GM21619 (cell line): Measurements from ENCODE around the gene FAAP100.

Source experiments
- ATAC-seq: cut with Tn5 transposase; IDR thresholded peaks from one replicate; pipeline ENCODE4 v1.9.1; 2021; ENCODE audit not compliant: unreplicated experiment

Gene FAAP100

GRCh38 chr17:81513753-81514488 is 38.2 kb downstream of the FAAP100 start:
- ATAC-seq, result no peak

GRCh38 chr17:81513372-81513752 is 38.8 kb downstream of the FAAP100 start:
- no peak for ATAC-seq

GRCh38 chr17:81512562-81513371 is 39.4 kb downstream of the FAAP100 start, which contains the start of gene ACTG1:
TSS of gene ACTG1 (minus strand) at chr17:81512799. CDS start at chr17:81512354, 445 bp downstream.
- ATAC-seq, result peak; percentile 31

GRCh38 chr17:81511804-81512561 is 40.2 kb downstream of the FAAP100 start:
- no peak for ATAC-seq

- ATAC-seq, result no peak
Observed at GRCh38 chr17:81511554-81511803, 40.7 kb downstream of the FAAP100 start.

- no peak for ATAC-seq
Observed at GRCh38 chr17:81510785-81511553, 41.2 kb downstream of the FAAP100 start.

- no peak for ATAC-seq
Observed at GRCh38 chr17:81509972-81510784, 42.0 kb downstream of the FAAP100 start.

- no peak for ATAC-seq
Observed at GRCh38 chr17:81509207-81509971, 42.8 kb downstream of the FAAP100 start.

- ATAC-seq, result no peak
Observed at GRCh38 chr17:81508639-81509206, 43.4 kb downstream of the FAAP100 start.

GRCh38 chr17:81503619-81504018 is 48.5 kb downstream of the FAAP100 start:
- ATAC-seq, result no peak

- ATAC-seq, result no peak
Observed at GRCh38 chr17:81502471-81503017, 49.6 kb downstream of the FAAP100 start.

- ATAC-seq, result no peak
Observed at GRCh38 chr17:81500047-81500446, 52.1 kb downstream of the FAAP100 start.

GRCh38 chr17:81499601-81499970 is 52.6 kb downstream of the FAAP100 start:
- no peak for ATAC-seq

GRCh38 chr17:81498953-81499600 is 53.1 kb downstream of the FAAP100 start:
- no peak for ATAC-seq

- ATAC-seq, result no peak
Observed at GRCh38 chr17:81494626-81495377, 57.4 kb downstream of the FAAP100 start.

GRCh38 chr17:81493198-81494038 is 58.7 kb downstream of the FAAP100 start:
- no peak for ATAC-seq

GRCh38 chr17:81492706-81493105 is 59.4 kb downstream of the FAAP100 start:
- no peak for ATAC-seq
